HG02973 (cell line): ENCODE measurements around the gene ERC1.
"Not testable (repeated sequence)": the region's sequence is repeated elsewhere in the genome, so short reads cannot be mapped to it uniquely, and the experiment has no call there.

Experiments used
- ATAC-seq: cut with Tn5 transposase; IDR thresholded peaks from one replicate; pipeline ENCODE4 v1.9.1; 2021; ENCODE audit warnings: moderate library complexity; ENCODE audit not compliant: unreplicated experiment

Gene ERC1

GRCh38 chr12:1182069-1182468, 191.0 kb downstream of the ERC1 start:
- ATAC-seq: no peak

DNA sequence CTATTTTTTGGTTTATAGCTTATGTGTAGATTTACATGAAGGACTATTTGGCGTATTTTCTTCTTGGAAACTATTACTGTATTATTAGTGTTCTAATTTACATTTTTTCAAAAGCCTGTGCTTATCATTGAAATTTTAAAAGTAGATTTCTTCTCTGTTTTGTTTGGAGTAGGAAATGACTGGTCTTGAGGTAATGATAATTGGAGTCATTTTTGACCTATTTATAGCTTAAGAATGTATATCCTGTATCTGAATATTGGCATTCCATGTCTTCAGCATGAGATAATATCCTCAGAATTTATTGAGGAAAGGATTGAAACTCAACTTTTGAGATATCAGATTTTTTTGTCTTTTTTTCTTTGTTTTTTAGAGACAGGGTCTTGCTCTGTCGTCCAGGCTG, 193.4 kb downstream of the ERC1 start:
- no peak for ATAC-seq

GRCh38 chr12:1185460-1186182, 194.6 kb downstream of the ERC1 start:
- no peak for ATAC-seq

- ATAC-seq: no peak
These were observed 195.3 kb downstream of the ERC1 start for GRCh38 chr12:1186298-1186697.

- no peak for ATAC-seq
These were observed 197.0 kb downstream of the ERC1 start for GRCh38 chr12:1188016-1188415.

DNA sequence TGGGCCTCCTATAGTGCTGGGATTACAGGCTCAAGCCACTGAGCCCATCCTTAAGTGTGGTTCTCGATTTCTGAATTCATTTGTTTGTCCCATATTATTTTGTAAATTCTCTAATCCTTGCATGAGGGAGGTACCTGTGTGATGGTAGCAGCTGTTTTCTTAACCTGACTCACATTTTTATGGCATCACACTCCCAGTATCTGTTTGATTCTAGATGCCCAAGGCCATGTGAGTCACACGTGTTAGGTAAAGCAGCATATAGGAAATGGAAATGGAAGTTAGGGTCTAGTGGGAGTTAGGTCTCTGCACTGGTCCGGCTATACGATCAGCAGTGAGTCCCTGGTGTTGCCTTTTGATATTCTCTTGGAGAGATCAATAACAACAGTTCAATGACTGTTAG, 198.1 kb downstream of the ERC1 start:
- ATAC-seq: no peak

DNA sequence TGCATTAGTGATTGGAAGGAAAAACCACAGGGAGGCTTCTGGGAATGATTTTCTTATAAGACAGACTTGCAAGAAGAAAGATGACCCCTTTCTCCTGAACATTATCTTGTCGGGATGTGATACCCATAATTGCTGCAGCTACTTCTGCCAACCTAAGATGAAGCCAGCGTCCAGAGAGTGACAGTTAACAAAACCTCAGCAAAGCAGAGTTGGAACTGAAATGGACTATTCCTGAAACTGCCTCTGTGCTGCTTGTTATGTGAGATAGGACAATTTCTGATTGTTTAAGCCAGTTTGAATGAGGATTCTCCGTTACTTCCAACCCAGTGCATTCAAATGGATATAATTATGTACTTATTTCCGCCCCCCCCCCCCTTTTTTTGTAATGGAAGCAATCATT, 204.5 kb downstream of the ERC1 start:
- ATAC-seq: no peak

- no peak for ATAC-seq
These were observed 206.4 kb downstream of the ERC1 start for GRCh38 chr12:1197264-1198018.

DNA sequence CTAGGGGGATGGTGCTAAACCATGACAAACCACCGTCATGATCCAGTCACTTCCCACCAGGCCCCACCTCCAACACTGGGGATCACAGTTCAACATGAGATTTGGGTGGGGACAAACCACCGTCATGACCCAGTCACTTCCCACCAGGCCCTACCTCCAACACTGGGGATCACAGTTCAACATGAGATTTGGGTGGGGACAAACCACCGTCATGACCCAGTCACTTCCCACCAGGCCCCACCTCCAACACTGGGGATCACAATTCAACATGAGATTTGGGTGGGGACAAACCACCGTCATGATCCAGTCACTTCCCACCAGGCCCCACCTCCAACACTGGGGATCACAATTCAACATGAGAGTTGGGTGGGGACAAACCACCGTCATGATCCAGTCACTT, 207.8 kb downstream of the ERC1 start:
- ATAC-seq: not testable (repeated sequence)

DNA sequence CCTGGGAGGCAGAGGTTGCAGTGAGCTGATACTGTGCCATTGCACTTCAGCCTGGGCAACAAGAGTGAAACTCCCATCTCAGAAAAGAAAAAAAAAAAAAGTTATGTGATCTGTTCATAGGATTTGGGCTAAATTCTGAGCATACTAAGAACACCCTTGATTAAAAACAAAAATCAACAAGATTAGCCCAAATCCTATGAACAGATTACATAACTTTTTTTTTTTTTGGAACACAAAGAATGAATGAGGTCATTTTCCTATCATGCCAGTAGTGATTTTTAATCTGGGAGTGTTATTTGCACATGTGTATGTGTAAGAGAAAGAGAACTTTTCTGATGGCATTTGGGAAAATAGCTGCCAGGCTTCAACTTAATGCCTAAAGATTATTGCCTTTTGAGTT, 208.7 kb downstream of the ERC1 start:
- ATAC-seq: no peak

GRCh38 chr12:1201030-1201429, 210.0 kb downstream of the ERC1 start:
- ATAC-seq: no peak

- ATAC-seq: no peak
These were observed 210.9 kb downstream of the ERC1 start for GRCh38 chr12:1201886-1202285.

DNA sequence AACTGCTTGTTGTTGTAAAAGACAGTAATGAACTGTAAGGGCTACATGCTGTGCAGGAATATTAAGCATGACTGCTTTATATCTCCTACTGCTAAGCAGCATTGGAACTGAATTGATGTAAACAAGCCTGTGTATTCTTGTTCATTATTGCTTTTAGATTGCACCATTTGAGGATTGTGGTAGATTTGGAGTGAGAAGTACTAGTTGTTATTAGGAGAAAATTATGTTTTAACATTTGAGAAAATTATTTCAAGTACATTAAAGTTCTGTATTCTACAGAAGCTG, 212.7 kb downstream of the ERC1 start:
- ATAC-seq: no peak

- ATAC-seq: peak; percentile 90
These were observed 213.6 kb downstream of the ERC1 start for GRCh38 chr12:1204581-1205121.

- ATAC-seq: no peak
These were observed 214.6 kb downstream of the ERC1 start for GRCh38 chr12:1205512-1206060.

DNA sequence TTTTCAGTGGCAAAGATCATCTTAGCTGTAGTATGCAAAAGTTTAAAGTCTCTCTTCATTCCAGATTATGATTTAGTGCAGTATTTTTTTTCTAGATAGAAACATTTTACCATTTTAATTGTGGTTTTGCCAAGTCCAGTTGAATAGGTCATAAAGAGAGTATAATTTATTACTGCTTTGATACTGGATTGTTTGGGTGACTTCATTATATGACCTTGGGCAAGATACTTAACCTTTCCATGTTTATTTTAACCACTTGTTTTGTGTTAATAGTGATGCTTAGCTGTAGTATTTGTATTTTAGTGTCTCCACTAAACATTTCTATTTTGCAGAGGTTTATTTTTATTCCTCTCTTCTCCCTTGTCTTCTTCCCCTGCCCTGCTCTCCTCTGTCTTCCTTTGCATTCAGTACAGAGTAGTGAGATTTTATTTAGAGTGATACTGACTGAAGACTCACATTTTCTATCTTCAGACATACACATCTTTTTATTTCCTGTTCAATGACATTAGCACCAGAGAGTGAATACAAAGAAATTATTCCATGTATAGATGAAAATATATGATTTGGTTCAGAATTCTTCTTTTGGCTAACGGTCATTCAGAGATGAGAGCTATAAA, 215.2 kb downstream of the ERC1 start:
- ATAC-seq: no peak

DNA sequence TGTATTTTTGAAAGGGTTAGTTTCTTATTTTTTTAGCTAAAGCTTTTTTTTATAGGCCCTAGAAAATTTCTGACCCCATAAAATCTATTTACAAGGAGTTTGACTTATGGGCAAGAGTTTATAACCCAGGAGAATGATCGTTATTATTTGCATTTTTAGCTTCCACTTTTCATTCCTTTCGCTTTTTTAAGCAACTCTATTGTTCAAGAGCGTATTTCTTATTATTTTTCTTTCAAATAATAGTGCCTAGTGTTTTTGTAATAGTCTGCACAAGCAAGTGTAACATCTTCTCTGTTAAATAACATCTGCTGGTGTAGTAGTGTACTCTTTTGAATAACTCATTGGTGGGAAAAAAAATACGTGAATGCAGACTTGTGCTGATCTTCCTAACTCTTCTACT, 216.3 kb downstream of the ERC1 start:
- ATAC-seq: no peak

DNA sequence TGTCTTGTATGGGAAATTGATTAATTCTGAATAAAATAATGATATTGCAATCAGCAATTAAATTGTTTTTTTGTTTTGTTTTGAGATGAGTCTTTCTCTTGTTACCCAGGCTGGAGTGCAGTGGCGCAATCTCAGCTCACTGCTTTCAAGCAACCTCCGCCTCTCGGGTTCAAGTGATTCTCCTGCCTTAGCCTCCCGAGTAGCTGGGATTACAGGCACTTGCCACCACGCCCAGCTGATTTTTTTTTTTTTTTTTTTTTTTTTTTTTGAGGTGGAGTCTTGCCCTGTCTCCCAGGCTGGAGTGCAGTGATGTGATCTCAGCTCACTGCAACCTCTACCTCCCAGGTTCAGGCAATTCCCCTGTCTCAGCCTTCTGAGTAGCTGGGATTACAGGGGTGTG, 217.7 kb downstream of the ERC1 start:
- not testable (repeated sequence) for ATAC-seq

DNA sequence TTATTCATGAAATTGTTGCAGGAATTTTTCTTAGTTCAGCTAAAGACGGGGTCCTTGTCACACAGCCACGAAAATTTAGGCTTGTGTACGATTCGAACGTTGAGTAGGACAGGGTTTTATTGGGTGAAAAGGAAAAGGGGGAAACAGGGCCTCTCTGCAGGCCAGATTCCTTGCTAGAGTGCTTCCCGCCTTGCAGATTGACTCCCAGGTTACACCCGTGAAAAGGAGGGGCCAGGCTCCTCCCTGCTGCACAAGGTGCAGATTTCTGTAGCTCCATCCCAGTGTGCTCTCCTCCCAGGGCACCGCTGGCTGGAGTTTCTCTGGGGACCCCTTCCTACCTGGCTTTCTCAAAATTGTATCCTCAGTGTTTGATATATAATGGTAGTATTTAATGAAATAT, 221.5 kb downstream of the ERC1 start:
- ATAC-seq: no peak

- no peak for ATAC-seq
These were observed 222.2 kb downstream of the ERC1 start for GRCh38 chr12:1213205-1213604.

DNA sequence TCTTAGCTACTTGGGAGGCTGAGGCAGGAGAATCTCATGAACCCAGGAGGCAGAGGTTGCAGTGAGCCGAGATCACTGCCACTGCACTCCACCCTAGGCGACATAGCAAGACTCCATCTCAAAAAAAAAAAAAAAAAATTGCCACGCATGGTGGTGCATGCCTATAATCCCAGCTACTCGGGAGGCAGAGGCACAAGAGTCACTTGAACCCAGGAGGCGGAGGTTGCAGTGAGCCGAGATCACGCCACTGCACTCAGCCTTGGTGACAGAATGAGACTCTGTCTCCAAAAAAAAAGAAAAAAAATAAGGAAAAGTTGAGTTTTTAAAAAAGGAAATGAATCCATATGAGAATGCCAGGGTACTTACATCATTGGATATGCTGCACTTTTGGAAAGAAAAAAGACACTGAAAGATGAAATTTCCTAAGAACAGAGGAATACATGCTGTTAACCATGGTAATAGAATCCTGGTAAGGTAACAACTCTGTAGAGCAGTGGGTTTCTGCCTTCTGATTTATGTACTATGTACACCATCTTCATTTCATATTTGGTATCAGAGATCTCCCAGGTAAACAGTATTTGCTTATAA, 222.7 kb downstream of the ERC1 start:
- no peak for ATAC-seq
